LNCAP (cell line): ENCODE data around the gene ITPKB.

Experiments
- CTCF ChIP-seq: fragments of 450-650 bp; IDR thresholded peaks from 2 replicates; pipeline ENCODE4 v1.5.1; 2017; ENCODE audit warnings: mild to moderate bottlenecking

Gene ITPKB

GRCh38 chr1:226722901-226723656 lies 16.0 kb downstream of the ITPKB start:
- no peak for TF ChIP-seq CTCF

GRCh38 chr1:226722240-226722900 lies 16.7 kb downstream of the ITPKB start:
- TF ChIP-seq CTCF = no peak

- no peak for TF ChIP-seq CTCF
Observed at GRCh38 chr1:226719596-226720387, 19.3 kb downstream of the ITPKB start.

- TF ChIP-seq CTCF = no peak
Observed at GRCh38 chr1:226717256-226717909, 21.7 kb downstream of the ITPKB start.

- no peak for TF ChIP-seq CTCF
Observed at GRCh38 chr1:226716577-226716976, 22.5 kb downstream of the ITPKB start.

- no peak for TF ChIP-seq CTCF
Observed at GRCh38 chr1:226714148-226714547, 24.9 kb downstream of the ITPKB start.

- no peak for TF ChIP-seq CTCF
Observed at GRCh38 chr1:226712742-226713419, 26.2 kb downstream of the ITPKB start.
